ENCODE measurements around the gene RHBDD2. TPM values are rescaled to one million over a fixed set of nuclear protein-coding genes. Genes with fewer than 3 reads are reported as not detected.
A peak's percentile ranks its signal among the peaks of the same experiment; 100 is the strongest.
"Not testable (repeated sequence)": the region's sequence is repeated elsewhere in the genome, so short reads cannot be mapped to it uniquely, and the experiment has no call there.

Gene RHBDD2
- total RNA-seq, 1 donor = 27.5 TPM

DNA sequence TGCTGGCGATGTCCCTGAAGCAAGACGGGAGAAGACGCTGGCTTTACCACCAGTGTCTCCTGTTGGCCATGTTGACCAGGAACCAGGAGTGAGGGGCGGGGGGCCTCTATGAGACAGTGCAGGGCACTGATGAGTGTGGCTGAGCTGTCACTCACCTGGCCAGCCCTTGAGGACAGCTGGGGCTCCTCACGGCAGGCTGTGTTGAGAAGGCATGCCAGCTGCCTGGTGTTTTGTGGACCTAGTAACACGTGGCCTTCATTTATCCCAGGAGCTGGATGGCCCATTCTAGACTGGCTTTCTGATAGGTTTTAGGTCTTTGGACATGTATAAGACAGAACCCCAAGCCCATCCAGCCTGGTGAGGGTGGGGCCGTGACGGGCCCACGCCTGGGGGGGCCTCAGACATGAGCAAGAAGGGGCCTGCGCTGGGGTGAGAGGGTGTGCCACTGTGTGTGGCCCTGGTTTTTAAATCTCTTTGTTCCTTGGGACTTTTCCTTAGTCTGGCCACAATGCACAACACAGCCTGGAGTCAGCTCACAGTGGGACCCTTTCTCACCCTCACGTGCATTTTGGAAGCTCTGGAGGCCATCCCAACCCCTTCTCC is 10.5 kb downstream of the RHBDD2 start:
- no peak overlapping the region for H2AFZ ChIP-seq (ENCODE audit: low read length)
- H3K4me3 ChIP-seq (ENCODE audit: insufficient read depth, low read length) = no peak overlapping the region
- peaks cover 7% of the 10 kb centered on the region for H3K4me1 ChIP-seq (ENCODE audit: insufficient read depth, low read length)

DNA sequence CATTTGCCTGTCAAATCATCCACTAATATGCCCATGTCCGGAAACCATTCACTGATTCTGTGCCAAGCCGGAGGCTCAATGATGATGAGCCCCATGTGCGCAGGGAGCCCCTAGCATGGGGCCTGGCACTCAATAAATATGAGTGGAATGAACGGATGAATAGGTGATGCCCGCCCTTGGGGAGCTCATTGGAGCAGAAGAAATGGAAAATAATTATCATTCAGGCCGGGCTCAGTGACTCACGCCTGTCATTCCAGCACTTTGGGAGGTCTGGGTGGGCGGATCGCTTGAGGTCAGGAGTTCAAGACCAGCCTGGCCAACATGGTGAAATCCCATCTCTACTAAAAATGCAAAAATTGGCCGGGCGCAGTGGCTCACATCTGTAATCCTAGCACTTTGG is 11.0 kb downstream of the RHBDD2 start:
- Histone ChIP-seq H3K36me3 (ENCODE audit: insufficient read depth, low read length) (peaks cover 16% of the 10 kb centered on the region), H3K4me3 (ENCODE audit: insufficient read depth, low read length) (no peak overlapping the region), H3K4me2 (ENCODE audit: insufficient read depth, low read length) (no peak overlapping the region), H3K27me3 (ENCODE audit: insufficient read depth, low read length) (no peaks in the 10 kb centered on the region), H2AFZ (ENCODE audit: low read length) (no peak overlapping the region), H3K79me2 (ENCODE audit: insufficient read depth, low read length) (no peaks in the 10 kb centered on the region), H3K4me1 (ENCODE audit: insufficient read depth, low read length) (peaks cover 7% of the 10 kb centered on the region), H4K20me1 (ENCODE audit: insufficient read depth, low read length) (peaks cover 16% of the 10 kb centered on the region), H3K9me3 (ENCODE audit: low read depth, low read length) (no peaks in the 10 kb centered on the region), H3K27ac (ENCODE audit: low read depth, low read length) (peak overlapping the region; percentile 63)
- peak; percentile 88 for DNase-seq (ENCODE audit: insufficient read length, low spot score, missing footprints)
- TF ChIP-seq, protein P1, sequence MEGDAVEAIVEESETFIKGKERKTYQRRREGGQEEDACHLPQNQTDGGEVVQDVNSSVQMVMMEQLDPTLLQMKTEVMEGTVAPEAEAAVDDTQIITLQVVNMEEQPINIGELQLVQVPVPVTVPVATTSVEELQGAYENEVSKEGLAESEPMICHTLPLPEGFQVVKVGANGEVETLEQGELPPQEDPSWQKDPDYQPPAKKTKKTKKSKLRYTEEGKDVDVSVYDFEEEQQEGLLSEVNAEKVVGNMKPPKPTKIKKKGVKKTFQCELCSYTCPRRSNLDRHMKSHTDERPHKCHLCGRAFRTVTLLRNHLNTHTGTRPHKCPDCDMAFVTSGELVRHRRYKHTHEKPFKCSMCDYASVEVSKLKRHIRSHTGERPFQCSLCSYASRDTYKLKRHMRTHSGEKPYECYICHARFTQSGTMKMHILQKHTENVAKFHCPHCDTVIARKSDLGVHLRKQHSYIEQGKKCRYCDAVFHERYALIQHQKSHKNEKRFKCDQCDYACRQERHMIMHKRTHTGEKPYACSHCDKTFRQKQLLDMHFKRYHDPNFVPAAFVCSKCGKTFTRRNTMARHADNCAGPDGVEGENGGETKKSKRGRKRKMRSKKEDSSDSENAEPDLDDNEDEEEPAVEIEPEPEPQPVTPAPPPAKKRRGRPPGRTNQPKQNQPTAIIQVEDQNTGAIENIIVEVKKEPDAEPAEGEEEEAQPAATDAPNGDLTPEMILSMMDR (IDR thresholded peaks at IDR 0.05; ENCODE audit: extremely low read depth, low read depth, low read length) = no peak

More for the DNA sequence above, 10.5 kb downstream of the RHBDD2 start:
- no peaks in the 10 kb centered on the region for H3K27me3 ChIP-seq (ENCODE audit: insufficient read depth, low read length)
- H3K9me3 ChIP-seq (ENCODE audit: low read depth, low read length) = no peaks in the 10 kb centered on the region
- peak; percentile 68 for DNase-seq (ENCODE audit: insufficient read length, low spot score, missing footprints)
- H3K4me2 ChIP-seq (ENCODE audit: insufficient read depth, low read length) = no peak overlapping the region
- TF ChIP-seq, protein P1 (IDR thresholded peaks at IDR 0.05; ENCODE audit: extremely low read depth, low read depth, low read length) = no peak
- H3K27ac ChIP-seq (ENCODE audit: low read depth, low read length) = peak overlapping the region; percentile 63
- H3K36me3 ChIP-seq (ENCODE audit: insufficient read depth, low read length) = peaks cover 20% of the 10 kb centered on the region
- no peaks in the 10 kb centered on the region for H3K79me2 ChIP-seq (ENCODE audit: insufficient read depth, low read length)
- peaks cover 16% of the 10 kb centered on the region for H4K20me1 ChIP-seq (ENCODE audit: insufficient read depth, low read length)

DNA sequence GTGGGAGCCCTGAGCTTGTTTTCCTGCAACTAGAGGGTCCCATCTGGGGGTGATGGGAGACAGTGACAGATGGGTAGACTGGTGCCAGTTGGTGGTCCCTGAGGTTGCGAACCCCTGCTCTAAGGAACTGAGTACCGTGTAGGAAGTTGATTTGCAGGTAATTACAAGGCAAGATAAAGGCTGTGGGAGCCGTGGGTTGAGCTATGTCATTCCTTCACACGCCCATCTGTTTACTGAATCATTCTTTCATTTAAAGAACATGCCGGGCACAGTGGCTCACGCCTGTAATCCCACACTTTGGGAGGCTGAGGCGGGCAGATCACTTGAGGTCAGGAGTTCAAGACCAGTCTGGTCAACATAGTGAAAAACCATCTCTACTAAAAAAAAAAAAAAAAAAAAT is 12.4 kb downstream of the RHBDD2 start:
- not testable (repeated sequence) for H3K4me3 ChIP-seq (ENCODE audit: insufficient read depth, low read length); H3K4me2 ChIP-seq (ENCODE audit: insufficient read depth, low read length); H3K9me3 ChIP-seq (ENCODE audit: low read depth, low read length); H2AFZ ChIP-seq (ENCODE audit: low read length); H3K27me3 ChIP-seq (ENCODE audit: insufficient read depth, low read length); H3K79me2 ChIP-seq (ENCODE audit: insufficient read depth, low read length); H3K36me3 ChIP-seq (ENCODE audit: insufficient read depth, low read length); H3K4me1 ChIP-seq (ENCODE audit: insufficient read depth, low read length); H3K27ac ChIP-seq (ENCODE audit: low read depth, low read length); DNase-seq (ENCODE audit: insufficient read length, low spot score, missing footprints)
- peaks cover 16% of the 10 kb centered on the region for H4K20me1 ChIP-seq (ENCODE audit: insufficient read depth, low read length)

DNA sequence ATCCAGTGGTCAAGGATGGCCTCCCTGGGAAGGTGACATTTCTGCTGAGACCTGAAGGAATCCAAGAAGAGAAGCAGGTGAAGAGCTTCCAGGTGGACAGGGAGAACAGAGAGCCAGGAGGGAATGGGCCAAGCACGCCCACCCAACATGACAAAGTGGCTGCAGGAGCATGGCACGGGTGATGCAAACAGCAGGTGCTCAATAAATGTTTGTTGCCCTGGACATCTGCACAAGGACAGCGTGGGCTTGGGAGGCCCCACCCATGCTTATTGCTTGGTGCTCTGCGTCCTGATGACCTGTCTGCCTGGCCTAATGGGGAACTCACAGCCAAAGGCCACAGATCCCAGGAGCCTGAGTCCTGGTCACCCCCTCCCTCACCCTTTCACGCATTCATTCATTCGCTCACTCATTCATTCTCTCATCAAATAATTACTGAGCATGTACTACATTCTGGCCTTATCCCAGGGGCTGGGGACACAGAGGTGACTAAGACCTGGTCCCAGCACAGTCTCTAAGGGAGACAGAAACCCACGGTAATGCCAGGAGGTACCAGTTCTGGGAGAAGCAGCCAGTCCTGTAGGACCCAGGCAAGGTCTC is 13.1 kb downstream of the RHBDD2 start:
- no peaks in the 10 kb centered on the region for H3K79me2 ChIP-seq (ENCODE audit: insufficient read depth, low read length)
- no peaks in the 10 kb centered on the region for H3K27me3 ChIP-seq (ENCODE audit: insufficient read depth, low read length)
- H3K36me3 ChIP-seq (ENCODE audit: insufficient read depth, low read length) = peaks cover 5% of the 10 kb centered on the region
- peaks cover 14% of the 10 kb centered on the region for H4K20me1 ChIP-seq (ENCODE audit: insufficient read depth, low read length)
- no peak overlapping the region for H2AFZ ChIP-seq (ENCODE audit: low read length)
- H3K4me3 ChIP-seq (ENCODE audit: insufficient read depth, low read length) = no peak overlapping the region
- TF ChIP-seq, protein P1 (IDR thresholded peaks at IDR 0.05; ENCODE audit: extremely low read depth, low read depth, low read length) = no peak
- H3K4me2 ChIP-seq (ENCODE audit: insufficient read depth, low read length) = no peak overlapping the region
- H3K27ac ChIP-seq (ENCODE audit: low read depth, low read length) = no peak overlapping the region
- H3K4me1 ChIP-seq (ENCODE audit: insufficient read depth, low read length) = peaks cover 7% of the 10 kb centered on the region
- no peak for DNase-seq (ENCODE audit: insufficient read length, low spot score, missing footprints)
- no peaks in the 10 kb centered on the region for H3K9me3 ChIP-seq (ENCODE audit: low read depth, low read length)
